WTC11 (cell line): ENCODE results near the gene CHADL. TPM values are rescaled to one million over a fixed set of nuclear protein-coding genes. Genes with fewer than 3 reads are reported as not detected.
A peak's percentile ranks its signal among the peaks of the same experiment; 100 is the strongest.

Experiments used
- ATAC-seq: fragments of 200-7000 bp; cut with Tn5 transposase; 2 replicates; pipeline ENCODE4 v1.10.0; 2021; ENCODE audit warnings: mild to moderate bottlenecking, moderate library complexity
- CTCF ChIA-PET: fragments of 300-600 bp; sonication (Branson Sonifier 250); formaldehyde crosslinking; loops from one replicate; lab custom pipeline; 2021; ENCODE audit warnings: antibody characterized with exemption; lab: Charles Lee
- POLR2A ChIA-PET: fragments of 350-600 bp; sonication (Branson Sonifier 250); formaldehyde crosslinking; loops from one replicate; lab custom pipeline; 2021; ENCODE audit warnings: antibody characterized with exemption; lab: Charles Lee
- DNase-seq: peaks from one replicate; pipeline ENCODE4 v3.0.0; 2021; ENCODE audit warnings: low spot score
- H3K27ac Mint-ChIP-seq: 2 replicates; pipeline ENCODE4 v1.8.0; 2021; ENCODE audit warnings: mixed read lengths
- H3K27me3 Mint-ChIP-seq: 2 replicates; pipeline ENCODE4 v1.8.0; 2021; ENCODE audit warnings: low read depth, mild to moderate bottlenecking, moderate library complexity, mixed read lengths
- H3K36me3 Mint-ChIP-seq: 2 replicates; pipeline ENCODE4 v1.8.0; 2021; ENCODE audit warnings: mixed read lengths
- H3K4me1 Mint-ChIP-seq: 2 replicates; pipeline ENCODE4 v1.8.0; 2022; ENCODE audit warnings: mixed read lengths
- H3K4me3 Mint-ChIP-seq: 2 replicates; pipeline ENCODE4 v1.8.0; 2021; ENCODE audit warnings: mild to moderate bottlenecking, moderate library complexity, mixed read lengths
- H3K9me3 Mint-ChIP-seq: 2 replicates; pipeline ENCODE4 v1.8.0; 2021; ENCODE audit warnings: mixed read lengths
- ATF2 ChIP-seq: sonication (generic); formaldehyde crosslinking; IDR thresholded peaks from 2 replicates; pipeline ENCODE4 v1.8.1; 2022; ENCODE audit warnings: low read depth, missing genetic modification reagents, borderline replicate concordance
- E2F1 ChIP-seq: sonication (generic); formaldehyde crosslinking; IDR thresholded peaks from 2 replicates; pipeline ENCODE4 v1.8.0; 2022; ENCODE audit warnings: mild to moderate bottlenecking, missing genetic modification reagents
- FOXP1 ChIP-seq: sonication (generic); formaldehyde crosslinking; IDR thresholded peaks from 2 replicates; pipeline ENCODE4 v1.8.0; 2022; ENCODE audit warnings: missing genetic modification reagents, mild to moderate bottlenecking, moderate library complexity, borderline replicate concordance
- GTF2I ChIP-seq: fragments of 250-450 bp; sonication (Bioruptor Pico); conservative IDR thresholded peaks from 2 replicates; pipeline ENCODE4 v1.4.0; 2021; ENCODE audit warnings: mild to moderate bottlenecking
- JAZF1 ChIP-seq: fragments of 250-450 bp; sonication (Bioruptor Pico); IDR thresholded peaks from 2 replicates; pipeline ENCODE4 v1.9.0; 2021; ENCODE audit warnings: moderate library complexity, mild to moderate bottlenecking, inconsistent platforms
- KAT7 ChIP-seq: sonication (generic); formaldehyde crosslinking; IDR thresholded peaks from 2 replicates; pipeline ENCODE4 v1.8.1; 2023; ENCODE audit warnings: missing genetic modification reagents, mild to moderate bottlenecking, borderline replicate concordance
- NFE2L1 ChIP-seq: sonication (generic); formaldehyde crosslinking; IDR thresholded peaks from 2 replicates; pipeline ENCODE4 v1.8.1; 2023; ENCODE audit warnings: missing genetic modification reagents
- NR1H2 ChIP-seq: sonication (generic); formaldehyde crosslinking; IDR thresholded peaks from 2 replicates; pipeline ENCODE4 v1.9.0; 2021; ENCODE audit warnings: mild to moderate bottlenecking, moderate library complexity, missing genetic modification reagents
- OVOL2 ChIP-seq: fragments of 250-450 bp; sonication (Bioruptor Pico); IDR thresholded peaks from 2 replicates; pipeline ENCODE4 v1.9.0; 2021; ENCODE audit warnings: mild to moderate bottlenecking, borderline replicate concordance
- PRRX2 ChIP-seq: fragments of 250-450 bp; sonication (Bioruptor Pico); IDR thresholded peaks from 2 replicates; pipeline ENCODE4 v1.8.0; 2021; ENCODE audit warnings: mild to moderate bottlenecking
- RORB ChIP-seq: fragments of 250-450 bp; sonication (Bioruptor Pico); IDR thresholded peaks from 2 replicates; pipeline ENCODE4 v1.9.0; 2021; ENCODE audit warnings: mild to moderate bottlenecking
- STAT6 ChIP-seq: sonication (generic); formaldehyde crosslinking; conservative IDR thresholded peaks from 2 replicates; pipeline ENCODE4 v1.8.1; 2023; ENCODE audit warnings: mild to moderate bottlenecking, low read depth, missing genetic modification reagents, moderate library complexity
- TEAD4 ChIP-seq: sonication (generic); formaldehyde crosslinking; IDR thresholded peaks from 2 replicates; pipeline ENCODE4 v1.8.0; 2022; ENCODE audit warnings: mild to moderate bottlenecking, missing genetic modification reagents
- USF2 ChIP-seq: sonication (generic); formaldehyde crosslinking; IDR thresholded peaks from 2 replicates; pipeline ENCODE4 v1.8.1; 2023; ENCODE audit warnings: mild to moderate bottlenecking, missing genetic modification reagents, moderate library complexity
- ZBTB43 ChIP-seq: sonication (generic); formaldehyde crosslinking; IDR thresholded peaks from 2 replicates; pipeline ENCODE4 v1.8.1; 2023; ENCODE audit warnings: mild to moderate bottlenecking, missing genetic modification reagents
- ZMAT4 ChIP-seq: fragments of 250-450 bp; sonication (Bioruptor Pico); IDR thresholded peaks from 2 replicates; pipeline ENCODE4 v1.9.0; 2021; ENCODE audit warnings: mild to moderate bottlenecking
- ZNF263 ChIP-seq: sonication (generic); formaldehyde crosslinking; IDR thresholded peaks from 2 replicates; pipeline ENCODE4 v1.8.1; 2022; ENCODE audit warnings: low read depth, mild to moderate bottlenecking, moderate library complexity, missing genetic modification reagents
- ZNF425 ChIP-seq: fragments of 250-450 bp; sonication (Bioruptor Pico); conservative IDR thresholded peaks from 2 replicates; pipeline ENCODE4 v1.9.0; 2021; ENCODE audit warnings: mild to moderate bottlenecking
- ZSCAN18 ChIP-seq: fragments of 250-450 bp; sonication (Bioruptor Pico); IDR thresholded peaks from 2 replicates; pipeline ENCODE4 v2.1.2; 2022; ENCODE audit warnings: mild to moderate bottlenecking, moderate library complexity
- total RNA-seq: library from RNA; stranded (reverse); gene quantifications from 3 replicates; pipeline ENCODE4 v1.2.3, GENCODE V29; 2021

The CHADL gene
- total RNA-seq, 1 experiment from 2014 or later, result 1.2 TPM

- Mint-ChIP-seq H3K9me3 (no peaks in the 10 kb centered on the region), H3K27me3 (peaks cover 59% of the 10 kb centered on the region), H3K4me1 (peaks cover 9% of the 10 kb centered on the region), H3K4me3 (peak overlapping the region; percentile 81), H3K27ac (no peak overlapping the region), H3K36me3 (no peaks in the 10 kb centered on the region)
- peak; percentile 10 for ATAC-seq
- DNase-seq, result peak; percentile 37
- ChIA-PET CTCF (interaction anchor here (0.6 to 4.5 kb wide), 6 partner anchors 13 to 299 kb away, joined by 3 to 50 read pairs (median 4); no protein-coding TSS in a partner anchor), POLR2A (interaction anchor here (1.0 to 1.1 kb wide), 2 partner anchors 13 to 39 kb away, joined by 3 to 5 read pairs; no protein-coding TSS in a partner anchor)
- TF ChIP-seq RORB (CRISPR knock-in tag) (no peak), GTF2I (CRISPR knock-in tag) (no peak), USF2 (CRISPR knock-in tag) (no peak), ZNF263 (CRISPR knock-in tag) (no peak), ZBTB43 (CRISPR knock-in tag) (no peak), TEAD4 (no peak), JAZF1 (CRISPR knock-in tag) (no peak), E2F1 (no peak), ZNF425 (CRISPR knock-in tag) (no peak), ATF2 (no peak)
These were observed 42.6 kb downstream of the CHADL start for GRCh38 chr22:41198027-41198580.

- POLR2A ChIA-PET, result interaction anchor here (0.8 to 1.1 kb wide), 3 partner anchors 13 to 89 kb away, joined by 3 to 5 read pairs (median 3); partner anchors contain the start of gene RANGAP1
- TF ChIP-seq OVOL2 (CRISPR knock-in tag) (no peak), NR1H2 (CRISPR knock-in tag) (no peak), ZMAT4 (CRISPR knock-in tag) (no peak), FOXP1 (CRISPR knock-in tag) (peak; percentile 28; the same call in 1 of the 2 replicates), KAT7 (no peak), PRRX2 (no peak), USF2 (CRISPR knock-in tag) (peak; percentile 96), ZSCAN18 (no peak), ZNF263 (CRISPR knock-in tag) (no peak), NFE2L1 (0 out of 2 replicates have a peak, but pooled peaks have one; percentile 28), STAT6 (CRISPR knock-in tag) (no peak)
These were observed 43.4 kb downstream of the CHADL start for GRCh38 chr22:41197038-41197972.

More at GRCh38 chr22:41197038-41197972, 43.4 kb downstream of the CHADL start:
- peak overlapping the region; percentile 81 for H3K4me3 Mint-ChIP-seq
- H3K36me3 Mint-ChIP-seq, result no peaks in the 10 kb centered on the region
- peaks cover 9% of the 10 kb centered on the region for H3K4me1 Mint-ChIP-seq
- no peaks in the 10 kb centered on the region for H3K9me3 Mint-ChIP-seq
- ATAC-seq (peak; percentile 90), DNase-seq (peak; percentile 86)
- H3K27me3 Mint-ChIP-seq, result peaks cover 59% of the 10 kb centered on the region
- CTCF ChIA-PET, result interaction anchor here (0.5 to 4.5 kb wide), 7 partner anchors 16 to 298 kb away, joined by 3 to 50 read pairs (median 3); no protein-coding TSS in a partner anchor
- no peak overlapping the region for H3K27ac Mint-ChIP-seq
